ENCODE measurements around the gene CLNK.

CLNK gene

DNA sequence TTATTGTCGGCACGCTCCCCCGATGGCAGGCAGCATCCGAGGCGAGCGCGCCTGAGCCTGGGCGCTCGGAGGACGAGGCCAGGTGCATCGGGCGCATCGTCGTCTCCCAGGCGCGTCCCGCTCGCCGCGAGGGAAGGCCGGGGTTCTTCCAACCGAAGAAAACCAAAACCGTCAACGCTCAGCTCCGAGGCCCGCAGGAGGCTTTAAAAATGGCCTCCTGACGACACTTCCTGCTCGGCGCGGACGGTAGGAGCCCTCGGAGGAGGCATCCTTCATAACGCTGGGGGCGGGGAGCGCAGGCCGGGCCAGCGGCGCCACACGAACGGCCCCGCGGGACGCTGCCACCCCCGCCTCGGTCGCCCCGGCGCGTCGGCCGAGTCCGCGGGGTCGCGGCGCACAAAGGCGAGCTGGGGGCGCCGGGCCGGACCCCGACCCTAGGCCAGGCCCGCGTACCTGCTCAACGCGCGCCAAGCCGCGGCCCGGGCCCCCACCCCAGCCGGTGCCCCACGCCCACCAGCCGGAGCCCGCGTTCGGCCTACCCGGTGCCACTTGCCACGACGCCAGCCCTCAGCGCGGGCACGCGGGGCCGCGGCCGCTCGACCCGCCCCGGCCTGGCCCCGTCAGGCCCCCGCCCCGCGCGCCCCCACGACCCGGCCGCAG is 227.8 kb downstream of the CLNK start:
- peak; percentile 37 for DNase-seq (ENCODE audit: low read depth)

DNA sequence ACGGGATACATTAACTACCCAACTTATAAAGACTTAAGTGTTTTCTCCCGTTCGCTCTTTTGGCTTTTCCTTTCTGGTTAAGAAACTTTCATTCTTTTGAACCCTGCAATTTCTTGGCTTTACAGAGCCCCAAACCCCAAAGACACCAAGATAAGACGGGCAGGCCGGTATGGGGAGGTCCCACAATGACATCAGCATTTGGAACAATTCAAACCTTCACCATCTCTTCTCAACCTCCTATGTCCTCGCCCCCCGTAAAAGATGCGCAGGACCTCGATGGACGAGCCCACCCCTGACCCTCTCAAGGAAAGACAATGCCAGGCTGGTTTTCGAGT is 228.3 kb downstream of the CLNK start:
- DNase-seq (ENCODE audit: low read depth): no peak

DNA sequence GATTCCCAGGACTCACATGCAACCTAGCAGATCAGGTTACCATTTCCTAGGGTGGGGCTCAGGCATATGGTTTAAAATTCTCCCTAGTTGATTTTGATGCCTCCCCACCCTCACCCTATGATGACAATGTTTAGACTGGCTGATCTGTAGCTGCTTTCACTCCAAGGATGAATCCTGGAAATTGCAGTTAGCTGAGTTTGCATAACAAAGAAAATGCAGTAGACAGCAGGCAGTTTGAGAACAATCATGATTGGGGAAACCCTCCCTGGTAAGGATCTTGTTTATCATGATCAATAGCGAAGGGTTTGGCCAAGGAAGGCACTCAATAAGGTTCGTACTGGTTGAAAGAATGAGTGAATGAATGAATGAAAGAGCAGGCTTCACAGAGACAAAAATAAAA is 229.4 kb downstream of the CLNK start:
- DNase-seq (ENCODE audit: low read depth): no peak

DNA sequence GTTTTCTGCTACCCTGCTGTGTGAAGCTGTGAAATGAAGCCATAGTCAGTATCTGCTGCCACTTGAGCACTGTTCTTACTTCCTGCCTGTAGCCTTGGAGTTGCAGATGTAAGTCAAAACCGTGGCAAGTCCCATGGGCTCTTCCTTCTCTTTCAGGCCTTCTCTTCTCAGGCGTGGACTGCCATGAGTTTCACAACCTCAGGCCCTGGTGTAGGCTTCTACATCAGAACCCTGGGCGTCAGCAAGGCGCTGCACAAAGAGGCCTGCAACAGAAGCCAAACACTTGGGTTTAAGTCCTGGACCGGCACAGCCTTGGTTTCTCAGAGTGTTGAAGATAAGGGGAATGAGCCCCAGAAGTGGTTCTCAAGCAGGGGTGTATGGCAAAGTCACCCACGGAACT is 229.8 kb downstream of the CLNK start:
- no peak for DNase-seq (ENCODE audit: low read depth)

DNA sequence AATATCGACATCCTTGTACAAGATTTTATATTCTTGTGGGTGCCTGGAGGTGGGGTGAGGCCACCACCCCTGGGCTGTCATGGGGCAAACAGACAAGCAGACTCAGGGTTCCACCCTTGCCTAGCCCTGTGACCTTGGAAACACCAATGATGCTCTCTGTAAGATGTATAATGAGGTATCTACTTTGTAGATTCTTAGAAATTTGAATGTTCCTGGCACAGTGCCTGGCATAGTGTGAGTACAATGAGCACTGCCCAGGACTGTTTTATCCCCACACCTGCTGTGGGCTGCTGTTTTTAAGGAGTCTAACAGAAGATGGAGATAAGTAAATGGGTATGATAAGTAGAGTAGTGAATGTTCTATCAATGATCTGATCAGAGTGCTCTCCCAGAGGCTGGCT is 230.4 kb downstream of the CLNK start:
- no peak for DNase-seq (ENCODE audit: low read depth)

DNA sequence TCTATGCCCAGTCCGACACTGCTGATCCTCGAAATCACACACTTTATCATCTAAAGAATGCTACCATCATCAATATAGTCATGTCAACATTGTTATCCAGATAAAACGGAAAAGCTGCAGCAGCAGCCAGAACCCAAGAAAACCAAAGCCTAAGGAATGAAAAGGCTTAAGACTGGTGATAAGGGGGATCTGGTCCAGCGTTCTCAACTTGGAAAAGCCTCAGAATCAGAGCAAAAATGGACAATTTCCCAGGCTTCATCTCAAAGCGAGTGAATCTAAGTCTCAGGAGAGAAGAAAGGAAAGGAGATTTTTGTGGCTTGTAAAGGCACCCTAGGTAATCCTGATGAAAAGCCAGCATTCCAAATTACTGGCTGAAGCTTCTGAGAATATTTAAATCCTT is 235.6 kb downstream of the CLNK start:
- no peak for DNase-seq (ENCODE audit: low read depth)

DNA sequence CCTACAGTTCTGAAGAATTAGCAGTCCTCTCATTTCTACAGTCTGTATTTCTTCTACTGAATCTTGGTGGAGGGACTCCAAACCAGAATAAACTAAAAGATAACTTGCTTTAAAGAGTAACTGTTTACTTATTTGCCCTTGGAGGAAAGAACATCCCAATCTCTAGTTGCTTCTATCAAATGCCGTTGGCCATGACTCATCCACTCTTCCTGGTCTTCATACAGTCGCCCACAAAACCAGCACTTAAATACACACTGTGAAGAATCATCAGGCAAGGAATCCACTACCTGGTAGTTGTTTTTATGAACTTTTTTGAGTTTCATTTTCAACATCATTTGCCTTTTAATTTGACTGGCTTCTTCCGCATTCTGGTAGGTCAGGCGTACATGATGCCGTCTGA is 241.6 kb downstream of the CLNK start:
- no peak for DNase-seq (ENCODE audit: low read depth)

DNA sequence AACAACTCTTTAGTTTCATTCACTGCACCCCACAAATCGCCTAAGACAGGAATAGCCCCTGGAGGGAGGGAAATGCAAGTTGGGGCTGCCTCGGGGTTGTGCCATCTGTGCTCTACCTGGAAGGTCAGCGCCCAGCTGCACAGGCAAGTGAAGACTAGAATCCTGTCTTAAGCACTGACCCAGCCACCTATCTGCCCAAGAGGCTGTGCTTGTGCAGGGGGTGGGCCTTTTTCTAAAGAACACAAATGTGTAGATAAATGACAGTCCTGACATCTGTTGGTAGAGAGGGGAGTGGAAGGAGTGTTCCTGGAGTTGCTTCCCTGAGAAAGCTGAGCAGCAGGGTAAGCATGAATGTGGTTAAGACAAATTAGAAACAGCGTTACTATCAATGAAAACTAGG is 243.1 kb downstream of the CLNK start:
- no peak for DNase-seq (ENCODE audit: low read depth)

DNA sequence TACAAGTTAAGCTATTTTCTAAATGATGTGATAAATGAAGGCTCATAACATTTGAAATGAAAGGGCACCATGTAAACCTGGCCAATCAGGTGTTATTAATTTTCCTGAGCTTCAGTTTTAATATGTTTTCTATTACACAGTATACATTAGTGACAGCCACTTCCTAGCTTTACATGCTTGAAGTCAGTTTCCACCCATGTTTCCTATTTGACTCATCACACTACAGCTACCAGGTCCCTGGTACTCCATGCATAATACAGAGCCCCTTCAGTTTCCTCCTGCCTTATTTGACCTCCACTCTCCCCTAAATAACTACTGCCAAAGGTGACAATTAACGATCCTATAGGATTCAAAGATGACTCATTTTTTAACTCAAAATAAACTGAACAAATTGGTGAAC is 245.6 kb downstream of the CLNK start:
- no peak for DNase-seq (ENCODE audit: low read depth)

DNA sequence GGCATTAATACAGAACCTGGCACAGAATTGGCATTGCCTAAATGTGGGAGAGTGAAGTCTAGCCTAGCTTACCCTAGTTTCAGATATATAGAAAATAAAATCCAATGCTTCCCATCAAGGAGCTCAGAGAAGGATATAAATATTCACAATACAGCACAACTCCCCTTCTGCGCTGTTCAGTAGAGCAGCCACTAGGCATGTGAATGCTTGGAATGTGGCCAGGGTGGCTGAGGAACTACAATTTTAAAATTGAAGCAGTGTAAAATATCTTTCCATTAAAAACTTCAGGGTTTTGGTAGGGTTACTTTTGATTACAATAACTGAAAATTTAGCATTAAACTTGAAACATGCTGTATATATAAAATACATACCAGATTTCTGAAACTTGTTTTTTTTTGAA is 246.8 kb downstream of the CLNK start:
- DNase-seq (ENCODE audit: low read depth): no peak

All from activated T-helper 1 cell treated with Interleukin-2 at 50 U/mL for 16 hours (primary cell).